HepG2 (cell line): ENCODE data around the gene PIP5K1A. TPM values are rescaled to one million over a fixed set of nuclear protein-coding genes. Genes with fewer than 3 reads are reported as not detected.
A peak's percentile ranks its signal among the peaks of the same experiment; 100 is the strongest.

ENCODE experiments used
- ATAC-seq: fragments of 200-7000 bp; cut with Tn5 transposase; 3 replicates; pipeline ENCODE4 v1.9.1; 2020; ENCODE audit warnings: mild to moderate bottlenecking, moderate library complexity
- BruUV-seq: library from RNA; stranded (reverse); fragments of 400-500 nt; replicated peaks from 2 replicates; lab custom pipeline; 2021; lab: Mats Ljungman, UMichigan
- CTCF ChIA-PET: fragments of 300-600 bp; formaldehyde crosslinking; extraction: SDS; loops from one replicate; lab custom pipeline; 2021; ENCODE audit warnings: low total read pairs, inconsistent platforms, low intra/inter-chr PET ratio; lab: Yijun Ruan, JAX
- POLR2A ChIA-PET: fragments of 350-600 bp; sonication (Branson Sonifier 250); formaldehyde crosslinking; loops from one replicate; lab custom pipeline; 2020; ENCODE audit warnings: antibody characterized with exemption, inconsistent platforms; lab: Yijun Ruan, JAX
- DNase-seq: peaks from one replicate; pipeline ENCODE4 v3.0.0-alpha.2; 2015; ENCODE audit warnings: low spot score
- FAIRE-seq: peaks from 3 replicates; lab custom pipeline; 2011; peaks lifted over from hg19 to GRCh38; lab: Jason Lieb, UNC
- H2AFZ ChIP-seq: one replicate; pipeline ENCODE4 v1.6.1; 2011; ENCODE audit warnings: low read length, inconsistent platforms
- H3K27ac ChIP-seq: fragments of 300-600 bp; 3 replicates; pipeline ENCODE4 v1.8.0; 2011; ENCODE audit warnings: mixed run types, mild to moderate bottlenecking, mixed read lengths, low read length, inconsistent platforms; ENCODE audit not compliant: insufficient read depth; ENCODE audit errors: extremely low read length
- H3K27me3 ChIP-seq, 2 experiments: fragments of 200-600 bp in 1 of 2; 2 replicates in 1 of 2; 3 replicates in 1 of 2; pipeline versions ENCODE4 v1.6.0 to v1.8.0; 2011; ENCODE audit warnings: low read length in 2 of 2, mild to moderate bottlenecking in 2 of 2, moderate library complexity in 2 of 2, inconsistent platforms in 1 of 2; ENCODE audit not compliant: insufficient read depth in 2 of 2, control insufficient read depth in 1 of 2
- H3K36me3 ChIP-seq, 2 experiments: fragments of 200-600 bp in 1 of 2; replicated peaks in 1 of 2; 2 replicates in 1 of 2; 3 replicates in 1 of 2; pipeline versions ENCODE4 v1.5.1 to v1.8.0; 2011; ENCODE audit warnings: low read length in 2 of 2, inconsistent platforms in 1 of 2; ENCODE audit not compliant: insufficient read depth in 2 of 2, control insufficient read depth in 1 of 2
- H3K4me1 ChIP-seq: 2 replicates; pipeline ENCODE4 v1.5.1; 2012; ENCODE audit warnings: low read length, inconsistent platforms; ENCODE audit not compliant: insufficient read depth
- H3K4me2 ChIP-seq: 2 replicates; pipeline ENCODE4 v1.6.0; 2011; ENCODE audit warnings: low read depth, low read length, inconsistent platforms
- H3K4me3 ChIP-seq, 3 experiments: fragments of 200-600 bp in 1 of 3; sonication (generic), shearing (Covaris generic) in 1 of 3; replicated peaks in 1 of 3; 2 replicates each; pipeline ENCODE4 v1.5.1; 2011 to 2016; ENCODE audit warnings: low read length in 3 of 3, inconsistent platforms in 2 of 3, low read depth in 2 of 3, mild to moderate bottlenecking in 2 of 3, control low read depth in 1 of 3, mixed read lengths in 1 of 3; ENCODE audit not compliant: insufficient read depth in 1 of 3
- H3K79me2 ChIP-seq: one replicate; pipeline ENCODE4 v1.6.1; 2011; ENCODE audit warnings: low read length, inconsistent platforms; ENCODE audit not compliant: insufficient read depth
- H3K9ac ChIP-seq: 2 replicates; pipeline ENCODE4 v1.6.0; 2011; ENCODE audit warnings: mild to moderate bottlenecking, low read depth, low read length, inconsistent platforms; ENCODE audit not compliant: insufficient read depth
- H3K9me3 ChIP-seq: 2 replicates; pipeline ENCODE4 v1.5.1; 2012; ENCODE audit warnings: mild to moderate bottlenecking, low read length
- H4K20me1 ChIP-seq: 2 replicates; pipeline ENCODE4 v1.6.0; 2011; ENCODE audit warnings: inconsistent platforms, mild to moderate bottlenecking, low read length, moderate library complexity; ENCODE audit not compliant: insufficient read depth
- AGO1 ChIP-seq: fragments of 200-400 bp; formaldehyde crosslinking; IDR thresholded peaks from 2 replicates; pipeline ENCODE4 v1.6.1; 2017; ENCODE audit warnings: mild to moderate bottlenecking, low read depth, low read length, moderate library complexity; ENCODE audit not compliant: poor library complexity, severe bottlenecking
- ATRX ChIP-seq: sonication (generic); formaldehyde crosslinking; IDR thresholded peaks from 2 replicates; pipeline ENCODE4 v1.4.0; 2020; ENCODE audit warnings: missing genetic modification reagents, borderline replicate concordance
- EZH2 ChIP-seq: conservative IDR thresholded peaks from 2 replicates; pipeline ENCODE4 v1.6.1; 2012; ENCODE audit warnings: mild to moderate bottlenecking, low read depth, low read length, moderate library complexity
- POLR2G ChIP-seq: fragments of 200-400 bp; formaldehyde crosslinking; IDR thresholded peaks from 2 replicates; pipeline ENCODE4 v1.6.1; 2018; ENCODE audit warnings: mild to moderate bottlenecking, low read depth, low read length, moderate library complexity
- REXO4 ChIP-seq: sonication (generic); formaldehyde crosslinking; IDR thresholded peaks from 2 replicates; pipeline ENCODE4 v1.8.0; 2022; ENCODE audit warnings: missing genetic modification reagents, mild to moderate bottlenecking, borderline replicate concordance
- ZNF280B ChIP-seq: sonication (generic); formaldehyde crosslinking; IDR thresholded peaks from 2 replicates; pipeline ENCODE4 v1.5.0; 2020; ENCODE audit warnings: missing genetic modification reagents, mild to moderate bottlenecking, borderline replicate concordance
- WGBS: methylation state at CpG from one replicate; pipeline ENCODE4 v1.1.6; 2017; ENCODE audit warnings: low lambda C conversion rate; 5-methylcytosine and 5-hydroxymethylcytosine counted together
- in situ Hi-C: cut with HindIII; loops from 2 replicates; pipeline ENCODE4 v1.10.0; 2017; ENCODE audit warnings: low pct_unique_long_range_greater_than_20kb; ENCODE audit not compliant: extremely low pct_ligation_motif_present
- intact Hi-C: fragments of 100-400 bp; cut with micrococcal nuclease; formaldehyde crosslinking; loops from one replicate; pipeline ENCODE4 v1.10.0; 2022; ENCODE audit not compliant: unreplicated experiment
- polyA plus RNA-seq, 8 experiments: library from polyadenylated mRNA; depleted of rRNA in 3 of 8; stranded (reverse) in 7 of 8; unstranded in 1 of 8; fragments of >200 nt; fragmentation: Illumina TruSeq in 4 of 8; extraction: Trizol in 4 of 8; gene quantifications; 2 replicates each; pipeline versions ENCODE4 v1.2.1 to v1.2.3, GENCODE V29; 2011 to 2016; ENCODE audit warnings: low read depth in 4 of 8, missing spikeins in 1 of 8, mixed read lengths in 1 of 8; ENCODE audit not compliant: insufficient read depth in 1 of 8
- total RNA-seq, 5 experiments: library from RNA; depleted of rRNA; stranded (reverse); fragments of >200 nt; fragmentation: Illumina TruSeq; extraction: Trizol; gene quantifications; 2 replicates each; pipeline ENCODE4 v1.2.3, GENCODE V29; 2016; ENCODE audit warnings: low read depth in 1 of 5

PIP5K1A gene
- total and polyA plus RNA-seq, 2 of the 13 experiments (the other 11 are each of a cell fraction or from before 2014, with no cell fraction given), result 45.3 to 65.1 TPM

GRCh38 chr1:151287767-151288500 lies 89.6 kb downstream of the PIP5K1A start (continued):
- TF ChIP-seq ZNF280B, result no peak

DNA sequence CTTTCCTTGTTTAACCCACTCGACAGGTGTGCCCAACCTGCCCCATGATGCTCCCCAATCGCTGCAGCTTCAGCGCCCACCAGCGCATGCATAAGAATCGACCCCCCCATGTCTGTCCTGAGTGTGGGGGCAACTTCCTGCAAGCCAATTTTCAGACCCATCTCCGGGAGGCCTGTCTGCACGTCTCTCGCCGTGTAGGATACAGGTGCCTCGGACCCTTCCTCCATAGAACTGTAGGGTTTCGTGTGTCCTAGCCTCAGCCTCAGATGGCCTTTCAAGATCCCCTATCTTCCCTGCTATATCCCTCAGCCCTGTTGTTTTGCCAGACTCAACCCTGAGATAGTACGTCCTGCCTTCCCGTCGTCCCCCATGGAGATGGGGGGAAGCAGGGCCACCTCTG lies 90.2 kb downstream of the PIP5K1A start:
- H3K9ac ChIP-seq, result no peak overlapping the region
- peaks cover 20% of the 10 kb centered on the region for H3K79me2 ChIP-seq
- POLR2A ChIA-PET, result no interaction called here
- in situ Hi-C loops (no loop called here), intact Hi-C loops (no loop called here)
- no peaks in the 10 kb centered on the region for H3K9me3 ChIP-seq
- H3K4me1 ChIP-seq, result peaks cover 15% of the 10 kb centered on the region
- ATAC-seq, result no peak
- no peak for DNase-seq
- no peak overlapping the region for H3K4me3 ChIP-seq
- CTCF ChIA-PET, result no interaction called here
- H3K4me2 ChIP-seq, result no peak overlapping the region
- no TSS peak for BruUV-seq
- no peak overlapping the region for H3K27ac ChIP-seq
- no peak for TF ChIP-seq EZH2
- no peak for TF ChIP-seq ATRX (CRISPR knock-in tag)
- TF ChIP-seq AGO1, result peak; percentile 22
- TF ChIP-seq REXO4 (CRISPR knock-in tag), result no peak
- TF ChIP-seq POLR2G, result peak; percentile 53; the same call in 1 of the 2 replicates
- H3K36me3 ChIP-seq, result peaks cover 46 to 75% of the 10 kb centered on the region in 2 experiments
- peaks cover 11% of the 10 kb centered on the region; the same call in 1 of the 2 replicates for H4K20me1 ChIP-seq
- no peaks in the 10 kb centered on the region for H3K27me3 ChIP-seq
- 97% methylated on average over 11 of the region's 14 CpGs for WGBS
- H2AFZ ChIP-seq, result no peak overlapping the region
- FAIRE-seq, result no peak
